ENCODE measurements around the gene ACTN2. TPM values are rescaled to one million over a fixed set of nuclear protein-coding genes. Genes with fewer than 3 reads are reported as not detected.
A peak's percentile ranks its signal among the peaks of the same experiment; 100 is the strongest.

ACTN2 gene
- total RNA-seq, 1 donor from 2014 or later = 2,454 TPM

GRCh38 chr1:236806634-236807033, 120.3 kb downstream of the ACTN2 start:
- Histone ChIP-seq H3K36me3 (peaks cover 64% of the 10 kb centered on the region), H3K9me3 (replicated peaks) (no peaks in the 10 kb centered on the region), H3K27me3 (ENCODE audit: low read depth) (no peaks in the 10 kb centered on the region), H3K4me1 (peaks cover 47% of the 10 kb centered on the region), H3K4me3 (no peak overlapping the region), H3K27ac (replicated peaks) (no peak overlapping the region)
- TF ChIP-seq CTCF (IDR thresholded peaks at IDR 0.05; ENCODE audit: borderline replicate concordance) = no peak
- DNase-seq = no peak
- intact Hi-C loops (cut with micrococcal nuclease) = no loop called here

DNA sequence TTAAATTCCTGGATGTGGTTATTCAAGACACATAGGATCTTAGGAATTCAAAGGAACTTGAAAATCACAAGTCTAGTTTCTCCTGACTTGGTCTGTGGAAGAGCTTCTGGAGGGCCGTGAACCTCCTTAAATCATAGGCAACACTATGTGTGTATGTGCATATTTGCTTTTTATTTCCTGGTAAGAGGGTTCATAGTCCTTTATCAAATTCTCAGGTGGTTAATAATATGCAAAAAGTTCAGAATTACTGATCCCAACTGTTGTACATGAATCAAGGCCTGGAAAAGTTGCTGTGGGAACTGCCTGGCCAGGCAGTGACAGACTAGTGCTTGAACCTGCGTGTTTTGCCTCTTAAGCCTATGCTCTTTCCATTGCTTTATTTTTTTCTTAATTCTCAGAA, 121.7 kb downstream of the ACTN2 start:
- H3K36me3 ChIP-seq = peaks cover 77% of the 10 kb centered on the region
- no peaks in the 10 kb centered on the region for H3K27me3 ChIP-seq (ENCODE audit: low read depth)
- no peak for DNase-seq
- H3K27ac ChIP-seq (replicated peaks) = no peak overlapping the region
- no peak overlapping the region for H3K4me3 ChIP-seq
- H3K4me1 ChIP-seq = peaks cover 52% of the 10 kb centered on the region
- no peaks in the 10 kb centered on the region for H3K9me3 ChIP-seq (replicated peaks)
- intact Hi-C loops (cut with micrococcal nuclease) = no loop called here
- TF ChIP-seq CTCF (IDR thresholded peaks at IDR 0.05; ENCODE audit: borderline replicate concordance) = no peak

DNA sequence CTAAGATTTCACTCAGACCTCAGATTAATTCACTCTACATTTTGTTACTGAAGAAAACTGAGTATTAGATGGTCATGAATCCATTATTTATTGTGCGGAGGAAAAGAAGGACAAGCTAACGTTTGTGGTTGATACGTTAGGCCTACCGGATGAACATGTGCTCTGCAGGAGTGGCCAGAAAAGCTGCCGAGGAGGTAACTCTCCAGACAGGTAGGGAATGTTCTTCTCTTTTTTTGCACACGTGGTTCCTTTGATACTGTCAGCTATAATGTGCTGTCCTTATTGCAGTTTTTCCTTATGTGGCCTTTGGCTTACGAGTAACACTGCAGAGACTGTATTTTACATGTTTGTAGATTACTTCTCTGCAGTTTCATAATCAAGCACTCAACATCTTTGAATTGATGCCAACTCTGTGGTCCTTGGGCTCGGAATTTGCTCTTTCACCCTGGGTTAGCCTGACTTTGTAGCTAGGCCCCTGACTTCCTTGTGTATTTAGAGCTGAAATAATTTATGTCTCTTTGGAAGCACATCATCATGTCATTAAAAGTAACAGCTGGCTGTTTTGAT, 122.3 kb downstream of the ACTN2 start:
- H3K4me3 ChIP-seq = no peak overlapping the region
- peaks cover 82% of the 10 kb centered on the region for H3K36me3 ChIP-seq
- DNase-seq = no peak
- intact Hi-C loops (cut with micrococcal nuclease) = no loop called here
- peak overlapping the region; percentile 5 for H3K27ac ChIP-seq (replicated peaks)
- no peaks in the 10 kb centered on the region for H3K27me3 ChIP-seq (ENCODE audit: low read depth)
- no peaks in the 10 kb centered on the region for H3K9me3 ChIP-seq (replicated peaks)
- H3K4me1 ChIP-seq = peaks cover 47% of the 10 kb centered on the region
- no peak for TF ChIP-seq CTCF (IDR thresholded peaks at IDR 0.05; ENCODE audit: borderline replicate concordance)

- intact Hi-C loops (cut with micrococcal nuclease) = no loop called here
- no peak for TF ChIP-seq CTCF (IDR thresholded peaks at IDR 0.05; ENCODE audit: borderline replicate concordance)
- no peaks in the 10 kb centered on the region for H3K27me3 ChIP-seq (ENCODE audit: low read depth)
- H3K4me3 ChIP-seq = no peak overlapping the region
- DNase-seq = no peak
- peaks cover 42% of the 10 kb centered on the region for H3K4me1 ChIP-seq
- peaks cover 82% of the 10 kb centered on the region for H3K36me3 ChIP-seq
- H3K9me3 ChIP-seq (replicated peaks) = no peaks in the 10 kb centered on the region
- H3K27ac ChIP-seq (replicated peaks) = peak overlapping the region; percentile 2
Observed at GRCh38 chr1:236809148-236809547, 122.8 kb downstream of the ACTN2 start.

- peaks cover 85% of the 10 kb centered on the region for H3K36me3 ChIP-seq
- intact Hi-C loops (cut with micrococcal nuclease) = no loop called here
- peaks cover 40% of the 10 kb centered on the region for H3K4me1 ChIP-seq
- no peak overlapping the region for H3K4me3 ChIP-seq
- DNase-seq = no peak
- no peak for TF ChIP-seq CTCF (IDR thresholded peaks at IDR 0.05; ENCODE audit: borderline replicate concordance)
- no peaks in the 10 kb centered on the region for H3K27me3 ChIP-seq (ENCODE audit: low read depth)
- H3K9me3 ChIP-seq (replicated peaks) = no peaks in the 10 kb centered on the region
- H3K27ac ChIP-seq (replicated peaks) = no peak overlapping the region
Observed at GRCh38 chr1:236810018-236810417, 123.7 kb downstream of the ACTN2 start.

Data from left ventricle myocardium inferior (tissue), 1 donor.